Neural crest cell (in vitro differentiated cells): ENCODE data around the gene ATG5. TPM values are rescaled to one million over a fixed set of nuclear protein-coding genes. Genes with fewer than 3 reads are reported as not detected.

Source experiments
- DNase-seq: peaks from one replicate; pipeline ENCODE4 v3.0.0; 2021; ENCODE audit warnings: low read depth, mixed read lengths, low spot score
- H3K27ac Mint-ChIP-seq: one replicate; pipeline ENCODE4 v1.8.0; 2021; ENCODE audit warnings: mild to moderate bottlenecking, mixed read lengths; ENCODE audit not compliant: unreplicated experiment
- H3K27me3 Mint-ChIP-seq: 2 replicates; pipeline ENCODE4 v1.8.0; 2021; ENCODE audit warnings: low read depth, mild to moderate bottlenecking, mixed read lengths
- H3K36me3 Mint-ChIP-seq: 2 replicates; pipeline ENCODE4 v1.8.0; 2021; ENCODE audit warnings: low read depth, mild to moderate bottlenecking, mixed read lengths
- H3K4me1 Mint-ChIP-seq: 2 replicates; pipeline ENCODE4 v1.8.0; 2021; ENCODE audit warnings: mixed read lengths
- H3K4me3 Mint-ChIP-seq: one replicate; pipeline ENCODE4 v1.8.0; 2021; ENCODE audit warnings: mild to moderate bottlenecking, mixed read lengths
- H3K9me3 Mint-ChIP-seq: 2 replicates; pipeline ENCODE4 v1.8.0; 2021; ENCODE audit warnings: mixed read lengths
- total RNA-seq: library from RNA; stranded (reverse); gene quantifications from 2 replicates; pipeline ENCODE4 v1.2.1, GENCODE V29; 2021
- TF ChIP-seq, protein P1 (sequence below): fragments of 200-600 bp; sonication (generic); conservative IDR thresholded peaks from 2 replicates; pipeline ENCODE4 v1.5.0; 2021; ENCODE audit warnings: antibody characterized with exemption, mild to moderate bottlenecking

Gene ATG5
- total RNA-seq, 1 donor from 2014 or later, result 22.5 TPM

DNA sequence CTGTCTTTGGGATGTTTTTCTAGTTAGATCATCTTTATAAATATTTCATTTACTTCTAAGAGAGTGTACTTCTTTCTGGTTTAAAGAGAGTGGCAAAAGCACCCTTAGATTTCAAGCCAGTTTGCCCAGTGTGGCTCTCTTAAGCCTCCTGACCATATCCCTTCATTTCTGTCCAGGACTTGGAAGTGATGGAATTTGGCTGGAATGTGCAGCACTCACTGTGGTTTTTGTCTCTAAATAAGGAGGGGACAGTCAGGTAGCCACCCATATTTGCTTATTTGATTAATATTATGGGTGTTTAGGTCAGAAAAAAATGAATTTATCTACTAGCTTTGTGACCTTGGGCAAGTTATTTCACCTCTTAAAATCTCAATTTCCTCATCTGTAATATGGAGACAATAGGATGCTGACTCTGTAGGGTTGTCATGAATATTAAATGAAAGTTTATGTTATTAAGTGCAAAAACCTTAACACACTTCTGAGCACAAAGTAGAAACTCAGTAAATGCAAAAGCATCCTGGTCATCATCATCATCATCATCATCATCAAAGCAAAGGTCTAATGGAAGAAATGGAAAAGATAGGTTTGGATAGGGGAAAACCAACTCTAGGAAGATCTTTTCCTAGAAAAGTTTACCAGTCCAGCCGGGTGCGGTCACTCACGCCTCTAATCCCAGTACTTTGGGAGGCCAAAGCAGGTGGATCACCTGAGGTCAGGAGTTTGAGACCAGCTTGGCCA, 38.0 kb upstream of the ATG5 start:
- no peak for DNase-seq
- no peaks in the 10 kb centered on the region for H3K36me3 Mint-ChIP-seq
- TF ChIP-seq, protein P1, sequence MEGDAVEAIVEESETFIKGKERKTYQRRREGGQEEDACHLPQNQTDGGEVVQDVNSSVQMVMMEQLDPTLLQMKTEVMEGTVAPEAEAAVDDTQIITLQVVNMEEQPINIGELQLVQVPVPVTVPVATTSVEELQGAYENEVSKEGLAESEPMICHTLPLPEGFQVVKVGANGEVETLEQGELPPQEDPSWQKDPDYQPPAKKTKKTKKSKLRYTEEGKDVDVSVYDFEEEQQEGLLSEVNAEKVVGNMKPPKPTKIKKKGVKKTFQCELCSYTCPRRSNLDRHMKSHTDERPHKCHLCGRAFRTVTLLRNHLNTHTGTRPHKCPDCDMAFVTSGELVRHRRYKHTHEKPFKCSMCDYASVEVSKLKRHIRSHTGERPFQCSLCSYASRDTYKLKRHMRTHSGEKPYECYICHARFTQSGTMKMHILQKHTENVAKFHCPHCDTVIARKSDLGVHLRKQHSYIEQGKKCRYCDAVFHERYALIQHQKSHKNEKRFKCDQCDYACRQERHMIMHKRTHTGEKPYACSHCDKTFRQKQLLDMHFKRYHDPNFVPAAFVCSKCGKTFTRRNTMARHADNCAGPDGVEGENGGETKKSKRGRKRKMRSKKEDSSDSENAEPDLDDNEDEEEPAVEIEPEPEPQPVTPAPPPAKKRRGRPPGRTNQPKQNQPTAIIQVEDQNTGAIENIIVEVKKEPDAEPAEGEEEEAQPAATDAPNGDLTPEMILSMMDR, result no peak
- H3K27ac Mint-ChIP-seq, result no peak overlapping the region
- peaks cover 72% of the 10 kb centered on the region for H3K27me3 Mint-ChIP-seq
- no peaks in the 10 kb centered on the region for H3K9me3 Mint-ChIP-seq
- H3K4me1 Mint-ChIP-seq, result peaks cover 6% of the 10 kb centered on the region
- H3K4me3 Mint-ChIP-seq, result no peak overlapping the region

DNA sequence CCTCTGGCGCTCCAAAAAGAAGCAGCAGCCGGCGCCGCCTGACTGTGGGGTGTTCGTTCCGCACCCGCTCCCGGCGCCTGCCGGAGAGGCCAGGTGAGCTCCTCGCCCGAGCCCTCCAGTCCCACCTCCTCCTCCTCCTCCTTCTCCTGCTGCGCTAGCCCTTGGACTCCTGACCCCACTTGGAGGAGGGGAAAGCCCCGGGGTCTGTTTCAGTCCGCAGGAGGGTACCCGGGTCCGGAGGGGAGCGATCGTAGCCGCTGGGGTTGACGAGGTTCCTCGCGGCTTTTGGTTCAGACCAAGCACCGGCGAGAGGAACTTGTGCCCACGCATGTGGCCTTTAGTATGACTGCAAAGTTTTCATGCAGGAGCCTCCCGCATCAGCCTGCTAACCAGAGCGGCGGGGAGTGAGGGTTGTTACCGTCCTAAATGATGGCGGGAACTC, 35.5 kb upstream of the ATG5 start:
- Mint-ChIP-seq H3K4me1 (peaks cover 6% of the 10 kb centered on the region), H3K36me3 (no peaks in the 10 kb centered on the region), H3K27me3 (peaks cover 78% of the 10 kb centered on the region), H3K27ac (no peak overlapping the region), H3K9me3 (no peaks in the 10 kb centered on the region), H3K4me3 (peak overlapping the region; percentile 84)
- TF ChIP-seq, protein P1, result no peak
- peak; percentile 2 for DNase-seq

DNA sequence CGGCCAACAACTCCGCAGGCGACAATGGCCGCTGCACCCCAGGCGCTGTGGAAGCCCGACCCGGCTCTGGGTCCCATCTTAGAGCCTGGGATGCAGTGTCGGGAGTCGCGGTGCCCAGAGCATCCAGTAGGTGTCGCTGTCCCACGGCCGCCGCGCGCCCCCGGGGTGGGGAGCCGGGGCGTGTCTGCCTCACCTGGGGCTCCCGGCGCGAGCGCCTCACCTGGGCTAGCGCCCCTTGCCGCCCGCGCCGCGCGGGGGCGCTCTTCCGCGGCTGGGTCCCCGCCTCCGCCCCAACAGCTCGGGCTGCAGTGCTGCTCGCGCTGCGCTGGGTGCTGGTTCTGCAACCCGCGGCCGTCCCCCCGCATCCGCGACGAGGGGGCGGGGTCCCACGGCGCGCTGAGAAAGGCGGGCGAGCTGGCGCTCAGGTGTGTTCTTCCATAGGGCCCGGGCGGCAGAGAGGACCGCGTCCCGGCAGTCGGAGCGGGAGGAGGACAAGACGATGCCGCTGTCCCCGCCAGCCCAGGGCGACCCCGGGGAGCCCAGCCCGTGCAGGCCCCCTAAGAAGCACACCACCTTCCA, 34.9 kb upstream of the ATG5 start, which contains the start of gene CRYBG1:
CRYBG1 (plus strand) TSS at position 308 of the 579 bp plus-strand sequence; CDS start at position 500, 192 bp downstream.
- TF ChIP-seq, protein P1, result peak; percentile 99
- Mint-ChIP-seq H3K36me3 (no peaks in the 10 kb centered on the region), H3K27me3 (peaks cover 78% of the 10 kb centered on the region), H3K27ac (no peak within 1 kb of the TSS), H3K4me3 (peak within 1 kb of the TSS; percentile 84), H3K4me1 (peaks cover 6% of the 10 kb centered on the region), H3K9me3 (no peaks in the 10 kb centered on the region)
- peak; percentile 72 for DNase-seq

DNA sequence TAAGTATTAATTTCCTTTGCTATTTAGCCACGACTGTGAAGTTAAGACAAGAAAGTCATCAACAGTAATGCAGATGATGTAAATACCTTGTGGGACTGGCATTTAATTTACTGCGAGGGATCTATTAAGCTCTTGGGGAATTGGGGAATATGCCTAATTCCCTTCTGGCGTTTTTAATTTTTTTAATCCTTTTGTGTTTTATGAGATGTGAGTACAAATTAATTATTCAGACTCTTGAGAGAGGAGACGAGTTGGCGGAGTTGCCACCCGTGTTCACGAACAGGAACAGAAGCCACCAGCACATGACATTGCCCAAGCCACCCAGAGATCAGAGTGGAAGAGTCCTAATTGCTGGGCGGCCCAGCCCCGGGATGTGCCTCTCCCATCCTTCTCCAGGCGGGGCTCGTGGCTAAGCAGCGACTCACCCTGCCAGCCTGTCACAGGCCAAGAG, 34.4 kb upstream of the ATG5 start:
- TF ChIP-seq, protein P1, result no peak
- Mint-ChIP-seq H3K9me3 (no peaks in the 10 kb centered on the region), H3K27me3 (peaks cover 79% of the 10 kb centered on the region), H3K4me1 (peaks cover 6% of the 10 kb centered on the region), H3K36me3 (no peaks in the 10 kb centered on the region), H3K4me3 (peak overlapping the region; percentile 74), H3K27ac (no peak overlapping the region)
- DNase-seq, result no peak

DNA sequence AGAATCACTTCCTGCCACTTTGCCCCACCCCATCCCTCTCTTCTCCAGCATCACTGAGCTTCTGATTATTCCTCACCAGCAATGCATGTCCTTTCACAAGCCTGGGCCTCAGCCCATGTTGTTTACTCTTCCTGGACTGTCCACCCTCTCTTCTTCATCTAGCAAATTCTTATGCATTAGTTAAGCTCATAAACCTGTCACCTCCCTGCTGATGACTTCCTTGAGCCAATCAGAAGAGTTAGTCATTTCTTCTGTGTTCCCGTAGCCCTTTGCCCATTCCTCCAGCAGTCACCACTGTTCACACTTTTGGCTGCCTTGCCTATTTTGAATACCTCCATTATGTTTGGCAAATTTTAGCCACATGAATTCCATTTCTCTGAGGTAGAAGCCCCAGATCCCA, 30.8 kb upstream of the ATG5 start:
- Mint-ChIP-seq H3K4me3 (no peak overlapping the region), H3K4me1 (peaks cover 6% of the 10 kb centered on the region), H3K27ac (no peak overlapping the region), H3K9me3 (peaks cover 5% of the 10 kb centered on the region), H3K36me3 (no peaks in the 10 kb centered on the region), H3K27me3 (peaks cover 63% of the 10 kb centered on the region)
- no peak for DNase-seq
- TF ChIP-seq, protein P1, result no peak
